ENCODE data around the gene YTHDF1.

YTHDF1 gene

GRCh38 chr20:63210011-63210605 is 5.8 kb downstream of the YTHDF1 start:
- DNase-seq (ENCODE audit: low read depth in 2 of 2): no peak

GRCh38 chr20:63208346-63208909 is 7.5 kb downstream of the YTHDF1 start:
- DNase-seq (ENCODE audit: low read depth in 2 of 2): no peak

- no peak for DNase-seq (ENCODE audit: low read depth in 2 of 2)
These were observed 9.1 kb downstream of the YTHDF1 start for GRCh38 chr20:63206878-63207277.

DNA sequence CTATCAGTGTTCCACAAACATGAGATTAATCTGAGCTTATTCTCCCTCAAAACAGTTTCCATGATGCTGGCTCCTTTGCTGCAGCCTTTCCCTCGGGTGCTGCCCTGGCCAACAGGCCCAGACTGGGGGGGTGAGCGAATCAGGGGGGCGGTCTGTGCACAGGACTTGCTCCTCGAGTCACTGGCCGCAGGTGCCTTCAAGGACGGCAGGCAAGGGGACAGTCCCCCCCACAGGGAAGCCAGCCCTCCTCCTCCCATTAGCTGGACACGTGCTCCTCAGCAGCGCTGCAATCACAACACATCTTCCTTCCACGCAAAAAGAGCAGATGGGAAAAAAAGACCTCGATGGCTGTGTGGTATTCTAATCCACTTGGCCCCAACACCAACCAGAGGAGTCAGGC is 10.0 kb downstream of the YTHDF1 start:
- DNase-seq (ENCODE audit: low read depth in 2 of 2): no peak

GRCh38 chr20:63204362-63204761 is 11.6 kb downstream of the YTHDF1 start:
- no peak for DNase-seq (ENCODE audit: low read depth in 2 of 2)

DNA sequence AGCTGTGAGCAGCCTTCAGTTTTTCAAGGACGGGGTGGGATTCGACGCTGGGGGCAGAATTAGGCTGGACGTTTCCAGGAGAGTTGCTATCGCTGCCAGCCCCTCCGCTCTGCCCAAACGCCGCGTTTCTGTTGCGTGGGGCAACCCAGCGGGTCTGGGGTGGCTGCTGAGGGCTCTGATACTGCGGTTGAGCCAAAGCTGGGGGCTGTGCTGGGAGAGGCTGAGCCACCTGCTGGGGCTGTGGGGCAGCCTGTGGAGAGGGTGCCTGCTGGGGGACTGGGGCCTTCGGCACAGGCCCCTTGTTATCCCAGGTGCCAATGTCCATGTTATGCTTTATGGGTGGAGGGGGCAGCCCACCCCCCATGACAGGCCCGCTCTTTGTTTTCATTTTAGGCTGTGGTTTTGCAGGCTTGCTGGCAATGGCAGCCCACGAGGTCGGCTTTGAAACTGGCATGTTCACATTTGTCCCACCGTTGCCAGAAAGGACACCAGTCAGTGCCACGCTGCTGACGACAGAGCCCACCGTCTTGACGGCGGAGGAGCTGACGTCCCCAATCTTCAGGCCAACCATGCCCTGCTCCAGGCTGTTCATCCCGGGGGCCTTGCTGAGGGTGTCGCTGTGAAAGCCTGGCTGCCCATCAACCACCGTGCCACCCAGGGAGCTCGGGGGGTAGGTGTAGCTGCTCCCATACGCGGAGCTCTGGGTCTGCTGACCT is 13.0 kb downstream of the YTHDF1 start:
- DNase-seq (ENCODE audit: low read depth in 2 of 2): no peak

DNA sequence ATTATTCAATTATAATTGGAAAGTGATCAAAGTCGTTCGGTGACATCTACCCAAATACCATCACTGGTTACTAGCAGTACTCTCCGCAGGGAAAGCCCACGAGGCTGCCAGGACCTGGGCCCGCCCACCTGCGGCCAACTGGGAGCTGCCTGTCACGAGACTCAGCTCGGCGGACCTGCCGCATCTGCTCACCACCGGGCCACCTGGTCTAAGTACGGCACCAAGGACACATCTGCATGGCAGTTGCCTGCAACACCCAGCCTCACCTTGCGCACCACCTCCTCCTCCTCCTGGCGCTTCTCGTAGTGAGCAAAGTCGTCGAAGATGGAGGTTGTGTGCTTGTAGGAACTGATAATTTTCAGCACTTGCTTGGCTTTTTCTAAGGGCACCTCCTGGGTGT is 13.9 kb downstream of the YTHDF1 start:
- no peak for DNase-seq (ENCODE audit: low read depth in 2 of 2)

DNA sequence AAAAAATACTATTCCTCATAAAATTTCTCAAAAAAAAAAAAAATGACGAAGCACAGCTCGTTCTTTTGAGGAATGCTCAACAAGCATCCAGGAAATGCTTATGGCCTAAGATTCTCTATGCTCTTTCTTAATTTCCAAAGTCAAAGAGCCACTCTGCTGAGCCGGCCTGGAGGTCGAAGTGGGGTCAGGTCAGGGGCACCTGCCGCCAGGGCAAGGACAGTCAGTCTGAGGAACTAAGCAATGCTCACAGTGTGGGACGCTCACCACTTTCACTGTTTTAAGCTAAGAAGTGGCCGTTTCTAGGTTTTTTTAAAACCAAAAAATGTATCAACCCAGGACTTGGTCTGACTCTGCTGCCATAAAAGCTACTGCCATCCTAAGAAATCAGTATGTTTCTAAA is 17.3 kb downstream of the YTHDF1 start:
- DNase-seq (ENCODE audit: low read depth in 2 of 2): no peak

DNA sequence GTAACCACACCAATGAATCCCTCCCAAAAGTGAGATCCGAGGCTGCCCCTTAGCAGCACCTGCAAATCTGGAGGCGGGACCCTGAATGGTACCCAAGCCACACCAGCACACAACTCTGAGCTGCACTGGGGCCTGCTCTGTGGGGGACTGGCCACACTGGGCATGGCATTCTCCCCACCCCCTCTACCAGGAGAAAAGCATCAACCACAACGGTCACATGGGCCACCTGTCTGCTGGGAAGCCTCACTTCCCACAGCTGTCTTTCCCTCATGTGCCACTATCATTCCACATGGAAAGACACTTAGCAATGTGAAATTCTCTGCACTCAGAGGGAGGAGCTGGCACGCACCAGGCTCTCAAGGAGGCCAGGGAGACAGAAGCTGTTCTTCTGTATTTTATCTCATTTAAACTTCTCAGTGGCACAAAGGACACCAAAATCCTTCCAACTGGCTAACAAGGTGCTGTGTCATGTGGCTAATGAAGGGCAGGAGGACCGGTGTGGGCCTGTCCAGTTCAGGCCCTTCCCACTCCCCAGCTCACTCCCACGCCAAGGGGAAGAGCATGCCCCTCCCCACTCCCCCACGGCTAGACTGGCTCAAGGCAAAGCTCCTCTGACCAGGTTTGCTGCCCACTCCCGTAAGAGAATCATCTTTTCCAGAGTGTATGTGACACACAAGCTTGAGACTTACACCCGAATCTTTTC is 19.0 kb downstream of the YTHDF1 start:
- DNase-seq (ENCODE audit: low read depth in 2 of 2): no peak

- no peak for DNase-seq (ENCODE audit: low read depth in 2 of 2)
These were observed 21.1 kb downstream of the YTHDF1 start for GRCh38 chr20:63194797-63195173.

GRCh38 chr20:63194007-63194796 is 21.7 kb downstream of the YTHDF1 start:
- DNase-seq (ENCODE audit: low read depth in 2 of 2): no peak

DNA sequence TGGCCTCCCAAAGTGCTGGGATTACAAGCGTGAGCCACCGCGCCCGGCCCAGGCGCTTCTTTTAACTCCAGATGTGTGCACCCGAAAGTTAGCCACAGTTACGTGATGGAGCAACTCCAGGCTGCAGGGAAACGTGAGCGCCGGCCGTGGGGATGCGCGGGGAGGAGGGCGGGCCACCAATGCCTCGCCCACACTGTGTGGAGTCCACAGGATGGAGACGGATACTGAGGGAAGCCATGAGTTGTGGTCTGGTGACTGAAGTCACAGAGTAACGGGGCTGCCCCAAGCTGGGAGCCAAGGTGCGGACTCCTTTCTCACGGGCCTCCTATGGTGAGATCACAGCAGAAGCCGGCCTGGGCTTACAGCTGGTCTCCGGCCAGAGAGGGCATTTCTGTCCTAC is 23.2 kb downstream of the YTHDF1 start:
- DNase-seq (ENCODE audit: low read depth in 2 of 2): no peak

DNA sequence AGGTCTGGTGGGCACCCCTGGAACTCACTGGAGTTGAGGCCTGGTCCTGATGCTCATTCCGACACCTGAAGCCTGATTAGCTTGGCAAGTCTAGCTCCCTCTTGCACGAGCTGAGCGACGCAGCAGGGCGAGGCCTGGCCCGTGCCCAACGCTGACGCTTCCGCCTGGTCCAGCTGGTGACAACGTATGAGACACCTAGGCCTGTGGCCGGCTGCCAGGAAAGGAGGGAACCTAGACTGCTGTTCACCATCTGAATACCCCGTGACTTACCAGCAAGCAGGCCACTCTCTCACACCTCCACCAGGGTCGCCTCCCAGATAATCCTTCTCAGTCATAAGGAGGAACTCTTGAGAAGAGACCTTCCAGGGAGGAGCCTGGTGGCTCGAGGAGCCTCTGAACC is 24.5 kb downstream of the YTHDF1 start:
- DNase-seq (ENCODE audit: low read depth in 2 of 2): no peak

- DNase-seq (ENCODE audit: low read depth in 2 of 2): no peak
These were observed 25.1 kb downstream of the YTHDF1 start for GRCh38 chr20:63190828-63191227.

- no peak for DNase-seq (ENCODE audit: low read depth in 2 of 2)
These were observed 25.9 kb downstream of the YTHDF1 start for GRCh38 chr20:63189846-63190559.

DNA sequence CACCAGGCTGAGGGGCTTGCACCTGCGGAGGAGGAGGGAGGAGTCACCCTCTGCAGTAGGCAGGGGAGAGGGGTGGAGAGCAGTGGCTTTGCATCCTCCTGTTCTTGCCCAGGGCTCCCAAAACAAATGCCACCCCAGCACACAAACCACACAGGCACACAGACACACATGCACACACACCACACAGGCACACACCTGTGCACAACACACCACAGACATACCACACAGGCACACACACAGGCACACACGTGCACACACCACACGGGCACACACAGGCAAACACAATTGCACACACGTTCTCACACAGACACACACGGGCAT is 26.6 kb downstream of the YTHDF1 start:
- no peak for DNase-seq (ENCODE audit: low read depth in 2 of 2)

DNA sequence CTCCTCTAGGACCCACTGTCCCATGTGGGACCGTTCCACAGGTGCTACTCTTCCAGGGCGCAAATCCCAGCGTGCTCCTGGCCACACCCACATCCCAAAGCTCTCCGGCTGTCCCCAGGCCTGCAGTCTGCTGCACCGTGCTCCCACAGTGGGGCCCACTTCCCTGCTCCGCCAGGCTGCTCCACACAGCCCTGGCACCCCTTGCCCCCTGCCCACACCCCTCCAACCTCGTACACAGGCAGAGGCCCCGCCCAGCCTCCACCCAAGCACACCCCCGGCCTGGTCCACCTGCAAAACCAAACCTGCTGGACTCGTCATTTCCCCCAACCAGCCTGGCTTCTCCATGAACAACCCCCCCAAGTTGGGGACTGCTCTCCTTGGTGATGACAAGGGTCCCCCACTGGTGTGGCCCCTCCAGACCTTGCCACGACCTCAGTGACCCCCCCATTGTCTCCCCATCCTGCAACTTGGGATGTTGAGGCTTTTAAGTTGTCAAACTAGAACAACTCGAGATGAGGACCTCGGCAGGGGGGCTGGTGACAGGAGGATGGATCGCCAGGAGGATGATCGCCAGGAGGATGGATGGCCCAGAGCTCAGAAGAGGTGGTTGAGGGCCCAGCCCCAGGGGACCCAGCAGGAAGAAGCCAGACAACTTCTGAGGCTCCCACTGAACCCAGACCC is 27.1 kb downstream of the YTHDF1 start:
- no peak for DNase-seq (ENCODE audit: low read depth in 2 of 2)

GRCh38 chr20:63188159-63188442 is 27.8 kb downstream of the YTHDF1 start:
- DNase-seq (ENCODE audit: low read depth in 2 of 2): no peak

DNA sequence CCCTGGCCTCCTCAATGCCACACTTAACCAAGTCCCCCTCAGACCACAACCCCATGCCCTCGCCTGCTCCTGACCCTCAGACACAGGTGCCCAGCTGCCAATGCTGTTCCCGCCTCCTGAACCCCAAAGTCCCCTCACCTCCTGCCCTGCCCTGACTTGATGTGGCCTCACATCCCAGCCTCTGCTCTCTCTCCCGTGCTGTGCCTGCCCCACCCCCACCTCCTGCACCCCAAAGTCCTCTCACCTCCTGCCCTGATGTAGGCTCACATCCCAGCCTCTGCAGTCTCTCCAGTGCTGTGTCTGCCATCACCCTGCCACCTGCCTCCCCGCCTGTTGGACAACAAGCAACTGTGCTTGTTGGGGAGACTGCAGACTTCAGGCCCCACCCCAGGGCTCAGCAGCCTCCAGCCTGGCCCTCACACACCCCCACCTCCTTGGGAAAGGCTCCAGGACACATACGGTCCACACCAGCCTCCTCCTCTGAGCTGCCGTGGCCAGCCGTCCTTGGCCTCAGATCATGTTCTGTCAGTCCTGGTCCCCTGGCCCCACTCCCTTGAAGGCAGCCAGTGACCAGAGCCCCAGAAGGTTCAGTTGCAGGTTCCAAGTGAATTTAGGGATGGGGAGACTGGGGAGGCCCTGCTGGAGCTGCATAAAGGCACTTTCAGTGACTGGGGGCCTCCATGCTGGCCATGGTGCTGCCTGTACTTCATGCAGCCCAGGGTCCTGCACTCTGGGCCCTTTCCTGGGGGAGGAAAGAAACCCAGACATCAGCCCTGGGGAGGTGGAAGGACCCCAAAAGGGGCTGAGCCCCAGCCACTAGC is 28.4 kb downstream of the YTHDF1 start:
- no peak for DNase-seq (ENCODE audit: low read depth in 2 of 2)

GRCh38 chr20:63186528-63187316 is 29.2 kb downstream of the YTHDF1 start:
- no peak for DNase-seq (ENCODE audit: low read depth in 2 of 2)

Measured in stimulated activated CD8-positive, alpha-beta memory T cell treated with anti-CD3 and anti-CD28 coated beads, Interleukin-7, amount 100 ng/mL, for 1 hour (primary cell).